ENCODE measurements around the gene IGF2R.

- no peak for TF ChIP-seq CTCF (IDR thresholded peaks at IDR 0.05)
- TF ChIP-seq POLR2A (IDR thresholded peaks at IDR 0.05) = no peak
These were observed 4.5 kb downstream of the IGF2R start for GRCh38 chr6:159973406-159973805.

All from esophagus squamous epithelium (tissue), 4 donors.